Aorta (tissue), 5 donors: ENCODE data around the gene CATSPERD. TPM values are rescaled to one million over a fixed set of nuclear protein-coding genes. Genes with fewer than 3 reads are reported as not detected.
"Not testable (repeated sequence)": the region's sequence is repeated elsewhere in the genome, so short reads cannot be mapped to it uniquely, and the experiment has no call there.

Experiments used
- ATAC-seq: fragments of 200-7000 bp; cut with Tn5 transposase; one replicate; pipeline ENCODE4 v1.9.1; 2022; ENCODE audit warnings: moderate library complexity; ENCODE audit not compliant: low FRiP score
- DNase-seq, 2 donors: peaks; one replicate each; pipeline ENCODE4 v3.0.0-alpha.2; 2020
- H3K27ac ChIP-seq, 2 donors: one replicate each; pipeline ENCODE4 v1.5.1; 2013; ENCODE audit warnings: low read length in 2 of 2, mild to moderate bottlenecking in 2 of 2, moderate library complexity in 2 of 2, control low read depth in 1 of 2, inconsistent platforms in 1 of 2, low read depth in 1 of 2
- H3K27me3 ChIP-seq, 2 donors: one replicate each; pipeline ENCODE4 v1.6.1; 2013; ENCODE audit warnings: control low read depth in 1 of 2, low read length in 1 of 2, mild to moderate bottlenecking in 1 of 2, moderate library complexity in 1 of 2; ENCODE audit not compliant: insufficient read depth in 2 of 2, control insufficient read depth in 1 of 2
- H3K36me3 ChIP-seq, 2 donors: one replicate each; pipeline ENCODE4 v1.6.1; 2013; ENCODE audit warnings: control low read depth in 1 of 2, low read length in 1 of 2, mild to moderate bottlenecking in 1 of 2; ENCODE audit not compliant: insufficient read depth in 2 of 2, control insufficient read depth in 1 of 2
- H3K4me1 ChIP-seq, 2 donors: one replicate each; pipeline ENCODE4 v1.6.1; 2013; ENCODE audit warnings: low read length in 2 of 2, control low read depth in 1 of 2, mild to moderate bottlenecking in 1 of 2, moderate library complexity in 1 of 2; ENCODE audit not compliant: insufficient read depth in 2 of 2, control insufficient read depth in 1 of 2
- H3K4me3 ChIP-seq, 2 donors: one replicate each; pipeline ENCODE4 v1.5.1; 2013; ENCODE audit warnings: low read length in 2 of 2, control low read depth in 1 of 2, mild to moderate bottlenecking in 1 of 2
- H3K9me3 ChIP-seq: one replicate; pipeline ENCODE4 v1.6.1; 2013; ENCODE audit warnings: mild to moderate bottlenecking, low read length; ENCODE audit not compliant: control insufficient read depth
- WGBS, 2 donors: extraction: QIAGEN DNeasy Blood & Tissue Kit; methylation state at CpG; one replicate each; pipeline ENCODE4 v1.1.7; 2013; 5-methylcytosine and 5-hydroxymethylcytosine counted together
- intact Hi-C, 2 donors: fragments of 100-400 bp; cut with DNase I; formaldehyde crosslinking; loops; one replicate each; pipeline versions ENCODE4 v1.14.2 to v1.15.0; 2022
- polyA plus RNA-seq, 2 donors: library from polyadenylated mRNA; stranded (reverse); fragments of 200-250 nt; gene quantifications; one replicate each; pipeline ENCODE4 v1.2.3, GENCODE V29; 2013
- total RNA-seq, 2 donors: library from RNA; stranded (reverse); fragmentation: NEBNext Ultra II Directional; extraction: Animal tissue kit (Norgen Biotek cat#: 25700); gene quantifications; one replicate each; pipeline ENCODE4 v1.2.1, GENCODE V29; 2021
- donor health status: healthy with polysubstance abuse.
- donor health status: Bipolar disorder and iron deficiency.
- donor health status: DM: no; HTN: no; CAD: no.
- donor health status: DM: no; HTN: no; CAD: no.
- donor health status: DM: yes; HTN: yes; CAD: no.

Gene CATSPERD
- total and polyA plus RNA-seq, 4 donors: not detected

- intact Hi-C loops: loop anchor here in 1 of 2 donors (5.0 kb wide), 2 partner anchors 60 to 1060 kb away; partner anchors contain the start of genes SAFB and SAFB2
- Histone ChIP-seq H3K36me3 (no peaks in the 10 kb centered on the region), H3K4me1 (no peaks in the 10 kb centered on the region), H3K27ac (no peak overlapping the region), H3K9me3 (no peaks in the 10 kb centered on the region), H3K27me3 (no peaks in the 10 kb centered on the region), H3K4me3 (no peak overlapping the region)
- DNase-seq: no peak
- no peak for ATAC-seq
- 88 to 89% methylated on average over 3 of the region's 3 CpGs for WGBS, 2 donors
Measured at GRCh38 chr19:5682107-5682482, 38.3 kb upstream of the CATSPERD start.

DNA sequence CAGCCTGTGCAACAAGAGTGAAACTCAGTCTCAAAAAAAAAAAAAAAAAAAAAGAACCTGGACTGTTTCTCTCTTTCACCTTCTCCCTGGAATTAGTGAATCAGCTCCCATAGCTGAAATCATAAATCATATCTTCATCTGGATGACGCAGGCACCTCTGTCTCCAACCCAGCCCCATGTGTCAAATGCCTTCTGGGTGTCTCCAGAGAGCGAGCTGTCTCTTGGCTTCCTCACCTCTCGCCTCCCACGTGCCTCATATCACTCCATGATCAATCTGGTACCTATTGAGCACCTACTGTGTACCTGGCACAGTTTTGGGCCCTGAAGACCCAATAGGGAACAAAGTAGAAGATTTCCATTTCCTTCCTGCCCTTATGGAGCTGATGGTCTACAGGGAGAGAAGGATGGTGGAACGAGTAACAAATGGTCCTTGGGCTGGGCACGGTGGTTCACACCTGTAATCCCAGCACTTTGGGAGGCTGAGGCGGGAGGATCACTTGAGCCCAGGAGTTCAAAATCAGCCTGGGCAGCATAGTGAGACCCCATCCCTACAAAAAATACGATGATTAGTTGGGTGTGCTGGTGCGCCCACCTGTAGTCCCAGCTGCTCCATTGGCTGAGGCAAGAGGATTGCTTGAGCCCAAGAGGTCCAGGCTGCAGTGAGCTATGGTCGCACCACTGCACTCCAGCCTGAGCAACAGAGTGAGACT lies 37.1 kb upstream of the CATSPERD start:
- H3K27ac ChIP-seq: no peak overlapping the region
- H3K4me1 ChIP-seq: no peaks in the 10 kb centered on the region
- no peaks in the 10 kb centered on the region for H3K27me3 ChIP-seq
- 92 to 94% methylated on average over 10 of the region's 10 CpGs for WGBS, 2 donors
- no peaks in the 10 kb centered on the region for H3K36me3 ChIP-seq
- no peak for ATAC-seq
- intact Hi-C loops: loop anchor here in 1 of 2 donors (5.0 kb wide), 2 partner anchors 61 to 1059 kb away; partner anchors contain the start of genes SAFB and SAFB2
- H3K9me3 ChIP-seq: no peaks in the 10 kb centered on the region
- no peak for DNase-seq
- H3K4me3 ChIP-seq: no peak overlapping the region

- Histone ChIP-seq H3K4me3 (no peak overlapping the region), H3K27ac (no peak overlapping the region), H3K9me3 (no peaks in the 10 kb centered on the region), H3K4me1 (no peaks in the 10 kb centered on the region), H3K36me3 (no peaks in the 10 kb centered on the region), H3K27me3 (no peaks in the 10 kb centered on the region)
- WGBS, 2 donors: 88 to 90% methylated on average over 22 of the region's 22 CpGs
- no peak for DNase-seq
- no peak for ATAC-seq
- intact Hi-C loops: loop anchor here in 1 of 2 donors (5.0 kb wide), 2 partner anchors 63 to 1057 kb away; partner anchors contain the start of genes SAFB and SAFB2
Measured at GRCh38 chr19:5684694-5685430, 35.6 kb upstream of the CATSPERD start.

DNA sequence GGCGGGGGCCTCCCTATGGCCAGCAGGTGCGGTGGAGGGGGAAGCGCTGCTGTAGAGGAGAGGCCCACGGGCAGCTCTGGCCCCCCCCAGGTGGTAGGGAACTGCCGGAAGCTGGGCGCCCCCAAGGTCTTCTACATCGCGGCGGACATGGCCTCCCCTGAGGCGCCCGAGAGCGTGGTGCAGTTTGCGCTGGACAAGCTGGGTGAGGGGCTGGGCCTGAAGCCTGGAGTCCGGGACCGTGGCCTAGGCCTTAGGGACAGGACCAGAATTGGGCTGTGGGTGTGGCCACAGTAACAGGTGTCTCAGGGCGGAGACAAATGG lies 34.2 kb upstream of the CATSPERD start:
- Histone ChIP-seq H3K4me3 (no peak overlapping the region), H3K27ac (no peak overlapping the region), H3K27me3 (no peaks in the 10 kb centered on the region), H3K4me1 (no peaks in the 10 kb centered on the region), H3K36me3 (no peaks in the 10 kb centered on the region), H3K9me3 (no peaks in the 10 kb centered on the region)
- 46 to 50% methylated on average over 16 of the region's 16 CpGs for WGBS, 2 donors
- intact Hi-C loops: no loop called here
- ATAC-seq (peak; percentile 0), DNase-seq (no peak)

- H3K27ac ChIP-seq: no peak overlapping the region
- H3K9me3 ChIP-seq: no peaks in the 10 kb centered on the region
- no peaks in the 10 kb centered on the region for H3K4me1 ChIP-seq
- ATAC-seq (peak; percentile 90), DNase-seq (peak; percentile 99 to 100)
- peak overlapping the region in 1 of 2 donors; percentile 21 for H3K4me3 ChIP-seq
- H3K36me3 ChIP-seq: no peaks in the 10 kb centered on the region
- H3K27me3 ChIP-seq: no peaks in the 10 kb centered on the region
- WGBS, 2 donors: 1% methylated on average over 59 of the region's 59 CpGs
- intact Hi-C loops: no loop called here
Measured at GRCh38 chr19:5686647-5687359, 33.6 kb upstream of the CATSPERD start.

DNA sequence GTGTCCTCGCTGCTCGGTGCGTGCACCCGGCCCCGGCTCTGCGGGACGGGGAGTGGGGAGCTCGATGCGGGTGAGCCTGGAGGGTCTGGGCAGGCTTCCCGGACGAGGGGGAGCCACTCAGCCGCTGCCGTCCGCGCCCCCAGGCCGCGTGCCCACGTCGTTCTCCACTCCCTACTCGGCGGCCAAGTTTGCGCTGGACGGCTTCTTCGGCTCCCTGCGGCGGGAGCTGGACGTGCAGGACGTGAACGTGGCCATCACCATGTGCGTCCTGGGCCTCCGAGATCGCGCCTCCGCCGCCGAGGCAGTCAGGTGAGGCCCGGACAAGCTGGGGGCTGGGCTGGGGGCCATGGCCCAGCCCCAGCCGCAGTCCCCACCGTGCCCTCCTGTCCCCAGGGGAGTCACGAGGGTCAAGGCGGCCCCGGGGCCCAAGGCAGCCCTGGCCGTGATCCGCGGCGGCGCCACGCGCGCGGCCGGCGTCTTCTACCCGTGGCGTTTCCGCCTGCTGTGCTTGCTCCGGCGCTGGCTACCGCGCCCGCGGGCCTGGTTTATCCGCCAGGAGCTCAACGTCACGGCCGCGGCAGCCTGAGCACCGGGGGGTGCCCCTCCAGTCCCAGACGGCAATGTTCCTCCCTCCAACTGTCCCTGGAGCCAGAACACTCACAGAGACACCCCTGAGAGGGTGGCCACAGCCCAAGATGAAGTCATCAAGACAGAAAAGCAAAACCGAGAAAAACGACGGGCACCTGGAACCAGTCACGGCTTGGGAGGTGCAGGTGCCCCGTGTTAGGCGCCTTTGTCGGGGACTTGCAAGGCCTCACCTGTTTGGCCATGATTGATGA lies 32.9 kb upstream of the CATSPERD start:
- DNase-seq (no peak), ATAC-seq (no peak)
- intact Hi-C loops: no loop called here
- Histone ChIP-seq H3K4me1 (no peaks in the 10 kb centered on the region), H3K9me3 (no peaks in the 10 kb centered on the region), H3K27ac (peak overlapping the region in 1 of 2 donors; percentile 2), H3K36me3 (no peaks in the 10 kb centered on the region), H3K27me3 (no peaks in the 10 kb centered on the region), H3K4me3 (no peak overlapping the region)
- WGBS, 2 donors: 40 to 47% methylated on average over 55 to 76 of the region's 76 CpGs

DNA sequence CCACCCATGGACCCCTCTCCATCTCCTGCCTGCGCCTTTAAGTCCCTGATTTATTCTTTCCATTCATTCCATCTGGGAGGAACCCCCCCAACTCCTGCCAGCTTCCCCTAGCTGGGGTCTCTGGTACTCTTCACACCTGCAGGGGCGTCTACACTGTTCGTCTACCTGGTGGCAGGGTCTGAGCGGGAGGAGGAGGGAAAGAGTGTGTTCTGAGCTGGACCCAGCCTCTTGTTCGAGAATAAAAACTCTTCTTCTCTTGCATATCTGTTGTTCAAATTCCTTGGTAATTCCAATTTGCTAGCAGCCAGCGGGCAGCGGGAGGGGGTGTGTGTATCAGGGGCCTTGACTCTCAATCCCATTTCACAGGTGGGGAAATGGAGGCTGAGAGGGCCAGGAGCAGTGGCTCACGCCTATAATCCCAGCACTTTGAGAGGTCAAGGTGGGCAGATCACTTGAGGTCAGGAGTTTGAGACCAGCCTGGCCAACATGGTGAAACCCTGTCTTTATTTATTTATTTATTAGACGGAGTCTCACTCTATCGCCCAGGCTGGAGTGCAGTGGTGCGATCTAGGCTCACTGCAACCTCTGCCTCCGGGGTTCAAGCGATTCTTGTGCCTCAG lies 32.1 kb upstream of the CATSPERD start:
- H3K36me3 ChIP-seq, H3K27me3 ChIP-seq, H3K9me3 ChIP-seq, DNase-seq, H3K4me1 ChIP-seq, intact Hi-C loops, H3K4me3 ChIP-seq, H3K27ac ChIP-seq, ATAC-seq: not testable (repeated sequence)
- 89 to 92% methylated on average over 13 of the region's 13 CpGs for WGBS, 2 donors
